Measurements from ENCODE around the gene YBX2. TPM values are rescaled to one million over a fixed set of nuclear protein-coding genes. Genes with fewer than 3 reads are reported as not detected.

YBX2 gene
- total RNA-seq, 5 donors from 2014 or later (not counting 1 experiment from before 2014, with no cell fraction given): 0.20 to 0.57 (median 0.45) TPM; not detected in 1

DNA sequence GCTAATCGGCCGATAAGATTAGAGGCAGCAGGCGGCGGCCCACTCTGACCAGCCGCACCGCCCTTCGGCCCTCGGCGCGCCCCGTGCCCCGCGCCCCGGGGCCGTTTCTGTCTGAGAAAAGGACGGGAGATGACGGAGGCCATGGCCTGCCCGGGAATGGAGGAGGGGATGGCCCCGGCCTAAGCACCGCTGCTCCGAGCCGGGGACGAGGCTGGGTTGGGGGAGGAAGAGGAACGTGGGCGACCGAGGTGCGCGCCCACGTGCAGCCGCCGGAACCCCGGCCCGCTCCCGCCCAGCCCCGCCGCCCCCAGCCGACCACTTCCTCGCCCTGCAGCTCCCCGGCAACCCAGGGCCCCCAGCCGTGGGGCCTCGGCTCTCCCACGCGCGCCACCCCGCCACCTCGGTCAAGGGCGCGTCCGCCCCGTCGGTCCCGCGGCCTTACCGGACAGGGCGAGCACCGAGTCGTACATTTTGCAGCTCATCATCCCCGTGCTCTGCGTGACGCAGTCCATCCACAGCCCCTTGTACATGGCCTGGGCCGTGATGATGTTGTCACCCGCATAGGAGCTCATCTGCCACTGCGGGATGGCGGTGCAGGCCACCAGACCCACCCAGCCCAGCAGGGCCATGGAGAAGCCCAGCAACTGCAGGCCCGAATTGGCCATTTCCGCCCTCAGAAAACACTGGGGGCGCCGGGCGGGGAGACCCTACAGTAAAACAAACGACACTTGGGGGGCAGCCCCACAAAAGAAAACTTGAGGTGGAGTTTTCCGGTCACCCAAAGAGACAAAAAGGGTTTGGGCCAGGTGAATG is 32.9 kb downstream of the YBX2 start:
- H3K36me3 Mint-ChIP-seq: peaks cover 3% of the 10 kb centered on the region
- Histone ChIP-seq H3K36me3 (ENCODE audit: control insufficient read depth in 2 of 2, extremely low read depth in 1 of 2, insufficient read depth in 1 of 2, low read length in 1 of 2) (peaks cover 0 to 26% of the 10 kb centered on the region in 2 donors), H3K27me3 (replicated peaks in 1 of 2; ENCODE audit: control insufficient read depth in 2 of 2, extremely low read depth in 1 of 2, insufficient read depth in 2 of 2, low read length in 1 of 2) (peaks cover 0 to 42% of the 10 kb centered on the region in 2 experiments), H3K4me3 (ENCODE audit: control insufficient read depth in 1 of 2, extremely low read depth in 1 of 2, low read length in 1 of 2) (peak overlapping the region; percentile 48 to 49), H3K27ac (ENCODE audit: low read length) (no peak overlapping the region), H3K4me1 (ENCODE audit: control insufficient read depth in 1 of 2, extremely low read depth in 1 of 2, insufficient read depth in 2 of 2, low read length in 2 of 2) (peaks cover 6 to 35% of the 10 kb centered on the region in 2 experiments), H3K9me3 (no peaks in the 10 kb centered on the region)
- H3K4me1 Mint-ChIP-seq: peaks cover 22 to 23% (median 22%) of the 10 kb centered on the region in 3 donors
- H3K27ac Mint-ChIP-seq: peak overlapping the region; percentile 36 to 66
- POLR2A ChIA-PET: no interaction called here
- no peaks in the 10 kb centered on the region for H3K9me3 Mint-ChIP-seq
- DNase-seq: peak in 5 of 35 experiments; percentile 20 to 48 (median 32)
- H3K27me3 Mint-ChIP-seq: peaks cover 3 to 27% of the 10 kb centered on the region in 2 donors
- WGBS (ENCODE audit: insufficient coverage): 7% methylated on average over 58 of the region's 71 CpGs
- H3K4me3 Mint-ChIP-seq: peak overlapping the region; percentile 70 to 76 (median 73)
- CTCF ChIA-PET: no interaction called here
- ATAC-seq (replicated peaks in 1 of 4): peak; percentile 53 to 75 (median 67)

DNA sequence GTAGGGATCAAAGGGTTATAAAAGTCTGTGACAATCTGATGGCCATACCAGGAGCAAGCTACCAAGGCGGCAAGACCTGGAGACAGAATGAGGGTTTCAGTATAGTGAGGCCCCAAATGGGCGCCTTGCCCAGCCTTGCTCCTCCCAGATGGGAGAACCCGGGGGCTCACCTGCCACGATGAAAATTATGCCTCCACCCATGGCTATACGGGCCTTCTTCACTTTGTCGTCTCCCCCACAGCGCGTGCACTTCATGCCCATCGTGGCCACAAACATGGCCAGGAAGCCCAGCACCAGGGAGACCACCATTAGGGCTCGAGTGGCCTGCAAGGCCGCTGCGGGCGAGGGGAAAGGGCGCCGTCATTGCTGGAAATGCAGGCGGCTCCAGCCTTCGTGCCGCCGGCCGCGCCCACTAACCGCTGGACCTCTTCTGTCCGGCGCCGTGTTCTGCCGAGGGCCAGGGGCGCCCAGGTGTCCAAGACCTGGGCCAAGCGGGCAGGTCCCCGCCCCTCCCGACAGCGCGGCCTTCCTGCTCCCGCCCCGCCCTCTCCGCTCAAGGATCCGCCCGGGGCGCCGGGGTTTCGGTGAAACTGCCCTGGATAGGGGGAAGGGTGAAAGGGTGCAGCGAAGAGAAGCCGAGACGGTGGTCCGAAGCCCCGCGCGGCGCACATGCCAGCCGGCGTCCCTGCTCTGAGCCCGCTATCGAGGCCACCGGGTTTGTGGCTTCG is 33.6 kb downstream of the YBX2 start:
- DNase-seq: peak in 6 of 35 experiments; percentile 30 to 51 (median 38)
- peaks cover 6 to 35% of the 10 kb centered on the region in 2 experiments for H3K4me1 ChIP-seq (ENCODE audit: control insufficient read depth in 1 of 2, extremely low read depth in 1 of 2, insufficient read depth in 2 of 2, low read length in 2 of 2)
- Mint-ChIP-seq H3K4me1 (peaks cover 22 to 23% (median 22%) of the 10 kb centered on the region in 3 donors), H3K4me3 (peak overlapping the region; percentile 70 to 76 (median 73)), H3K36me3 (peaks cover 7% of the 10 kb centered on the region), H3K9me3 (no peaks in the 10 kb centered on the region), H3K27ac (peak overlapping the region; percentile 61 to 86), H3K27me3 (peaks cover 3 to 25% of the 10 kb centered on the region in 2 donors)
- H3K27ac ChIP-seq (ENCODE audit: low read length): peak overlapping the region; percentile 9
- H3K36me3 ChIP-seq (ENCODE audit: control insufficient read depth in 2 of 2, extremely low read depth in 1 of 2, insufficient read depth in 1 of 2, low read length in 1 of 2): peaks cover 6 to 32% of the 10 kb centered on the region in 2 donors
- no peaks in the 10 kb centered on the region for H3K9me3 ChIP-seq
- H3K27me3 ChIP-seq (replicated peaks in 1 of 2; ENCODE audit: control insufficient read depth in 2 of 2, extremely low read depth in 1 of 2, insufficient read depth in 2 of 2, low read length in 1 of 2): peaks cover 0 to 37% of the 10 kb centered on the region in 2 experiments
- peak overlapping the region; percentile 48 to 49 for H3K4me3 ChIP-seq (ENCODE audit: control insufficient read depth in 1 of 2, extremely low read depth in 1 of 2, low read length in 1 of 2)
- peak; percentile 47 to 65 (median 61) for ATAC-seq (replicated peaks in 1 of 4)
- ChIA-PET POLR2A (interaction anchor here in 1 of 2 donors (0.5 kb wide), 1 partner anchor 42 kb away, joined by 3 read pairs; no protein-coding TSS in a partner anchor), CTCF (interaction anchor here in 1 of 2 donors (1.1 kb wide), 1 partner anchor 18 kb away, joined by 3 read pairs; the partner anchor contains the start of gene GABARAP)
- 26% methylated on average over 46 of the region's 54 CpGs for WGBS (ENCODE audit: insufficient coverage)

DNA sequence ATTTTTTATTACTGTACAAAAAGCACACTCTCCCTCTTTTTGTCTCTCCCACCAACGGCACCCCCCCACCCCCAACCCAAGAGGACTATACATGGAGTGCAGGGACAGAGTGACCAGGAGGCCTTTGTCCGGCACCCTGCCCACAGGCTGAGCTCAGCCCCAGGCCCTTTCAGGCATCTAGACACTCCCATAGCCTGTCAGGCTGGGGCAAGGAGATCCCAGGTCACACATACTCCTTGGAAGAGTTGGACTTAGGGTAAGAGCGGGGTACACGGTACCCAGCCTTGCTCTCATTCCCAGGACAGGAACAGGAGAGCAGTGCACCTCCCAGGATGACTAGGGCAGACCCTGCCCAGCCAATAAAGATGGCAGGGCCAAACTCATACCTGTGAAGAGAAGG is 34.3 kb downstream of the YBX2 start:
- no peaks in the 10 kb centered on the region for H3K9me3 Mint-ChIP-seq
- peak overlapping the region; percentile 52 to 76 (median 60) for H3K4me3 Mint-ChIP-seq
- ChIA-PET POLR2A (interaction anchor here in 1 of 2 donors (0.5 kb wide), 1 partner anchor 43 kb away, joined by 3 read pairs; no protein-coding TSS in a partner anchor), CTCF (interaction anchor here in 1 of 2 donors (1.1 kb wide), 1 partner anchor 18 kb away, joined by 3 read pairs; the partner anchor contains the start of gene GABARAP)
- peak overlapping the region; percentile 61 to 74 for H3K27ac Mint-ChIP-seq
- Histone ChIP-seq H3K27me3 (replicated peaks in 1 of 2; ENCODE audit: control insufficient read depth in 2 of 2, extremely low read depth in 1 of 2, insufficient read depth in 2 of 2, low read length in 1 of 2) (peaks cover 0 to 31% of the 10 kb centered on the region in 2 experiments), H3K4me1 (ENCODE audit: control insufficient read depth in 1 of 2, extremely low read depth in 1 of 2, insufficient read depth in 2 of 2, low read length in 2 of 2) (peaks cover 6 to 35% of the 10 kb centered on the region in 2 experiments), H3K36me3 (ENCODE audit: control insufficient read depth in 2 of 2, extremely low read depth in 1 of 2, insufficient read depth in 1 of 2, low read length in 1 of 2) (peaks cover 6 to 35% of the 10 kb centered on the region in 2 donors), H3K27ac (ENCODE audit: low read length) (peak overlapping the region; percentile 9), H3K9me3 (no peaks in the 10 kb centered on the region), H3K4me3 (ENCODE audit: control insufficient read depth in 1 of 2, extremely low read depth in 1 of 2, low read length in 1 of 2) (no peak overlapping the region)
- 88% methylated on average over 4 of the region's 4 CpGs for WGBS (ENCODE audit: insufficient coverage)
- no peak for ATAC-seq (replicated peaks in 1 of 4)
- H3K27me3 Mint-ChIP-seq: peaks cover 3 to 23% of the 10 kb centered on the region in 2 donors
- H3K36me3 Mint-ChIP-seq: peaks cover 7% of the 10 kb centered on the region
- peaks cover 22 to 23% (median 22%) of the 10 kb centered on the region in 3 donors for H3K4me1 Mint-ChIP-seq
- no peak for DNase-seq

DNA sequence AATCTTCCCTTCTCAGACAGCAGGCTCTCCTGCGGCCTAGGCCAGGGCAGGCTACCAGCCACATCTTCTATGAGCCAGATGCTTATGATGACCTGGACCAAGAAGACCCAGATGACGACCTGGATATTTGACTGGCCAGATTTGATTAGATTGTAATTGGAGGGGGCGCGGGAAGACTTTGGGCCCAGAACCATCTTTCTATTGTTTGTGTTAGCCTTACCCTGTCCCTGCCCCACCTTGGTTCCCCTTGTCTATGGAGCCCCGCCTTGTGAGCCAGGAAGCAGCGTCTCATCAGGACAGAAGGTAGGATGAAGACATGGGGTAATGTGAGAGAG is 34.9 kb downstream of the YBX2 start:
- Mint-ChIP-seq H3K4me1 (peaks cover 23 to 28% (median 25%) of the 10 kb centered on the region in 3 donors), H3K9me3 (no peaks in the 10 kb centered on the region), H3K36me3 (peaks cover 12% of the 10 kb centered on the region), H3K4me3 (peak overlapping the region in 1 of 3 donors; percentile 0), H3K27me3 (peaks cover 3 to 18% of the 10 kb centered on the region in 2 donors), H3K27ac (peak overlapping the region in 1 of 2 donors; percentile 68)
- CTCF ChIA-PET: no interaction called here
- no CpG with 5 or more reads among the region's 6 CpGs for WGBS (ENCODE audit: insufficient coverage)
- Histone ChIP-seq H3K9me3 (no peaks in the 10 kb centered on the region), H3K36me3 (ENCODE audit: control insufficient read depth in 2 of 2, extremely low read depth in 1 of 2, insufficient read depth in 1 of 2, low read length in 1 of 2) (peaks cover 6 to 40% of the 10 kb centered on the region in 2 donors), H3K27ac (ENCODE audit: low read length) (no peak overlapping the region), H3K4me1 (ENCODE audit: control insufficient read depth in 1 of 2, extremely low read depth in 1 of 2, insufficient read depth in 2 of 2, low read length in 2 of 2) (peaks cover 6 to 35% of the 10 kb centered on the region in 2 experiments), H3K27me3 (replicated peaks in 1 of 2; ENCODE audit: control insufficient read depth in 2 of 2, extremely low read depth in 1 of 2, insufficient read depth in 2 of 2, low read length in 1 of 2) (peaks cover 0 to 27% of the 10 kb centered on the region in 2 experiments), H3K4me3 (ENCODE audit: control insufficient read depth in 1 of 2, extremely low read depth in 1 of 2, low read length in 1 of 2) (no peak overlapping the region)
- POLR2A ChIA-PET: no interaction called here
- ATAC-seq (replicated peaks in 1 of 4) (no peak), DNase-seq (no peak)

DNA sequence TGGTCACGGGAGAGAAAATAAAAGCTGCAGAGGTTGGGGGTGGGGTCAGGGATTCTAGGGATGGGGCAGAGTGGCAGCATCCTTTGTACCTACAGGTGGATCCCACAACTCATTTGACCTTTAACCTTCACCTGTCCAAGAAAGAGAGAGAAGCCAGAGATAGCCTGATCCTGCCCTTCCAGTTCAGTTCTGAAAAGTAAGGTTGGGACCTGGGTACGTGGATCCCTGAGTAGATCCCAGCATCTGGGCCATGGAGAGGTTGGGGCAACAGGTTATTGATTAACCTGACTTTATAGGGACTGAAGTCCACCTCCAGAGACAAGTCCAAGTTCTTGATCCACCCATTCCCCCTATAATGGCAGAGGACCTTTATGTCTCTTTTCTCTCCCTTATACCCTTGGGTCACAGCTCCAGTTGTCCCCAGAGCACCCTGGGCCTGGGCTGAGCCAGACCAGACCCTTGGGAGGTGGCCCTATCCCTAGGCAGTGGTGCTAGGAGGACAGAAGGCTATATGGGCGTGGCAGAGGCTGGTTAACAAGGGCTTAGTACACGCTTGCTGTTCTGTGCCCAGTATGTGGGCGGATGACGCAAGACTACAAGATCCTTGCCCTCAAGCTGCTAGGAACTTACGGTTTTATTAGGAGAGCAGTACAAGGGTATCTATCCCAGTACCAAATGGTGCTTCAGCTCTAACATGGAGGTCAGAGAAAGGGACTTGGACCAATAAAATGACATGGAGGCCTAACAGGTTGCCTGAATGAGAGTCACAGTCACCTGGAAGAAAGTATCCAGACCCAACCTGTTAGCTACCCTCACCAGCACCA is 35.5 kb downstream of the YBX2 start:
- Histone ChIP-seq H3K4me1 (ENCODE audit: control insufficient read depth in 1 of 2, extremely low read depth in 1 of 2, insufficient read depth in 2 of 2, low read length in 2 of 2) (peaks cover 6 to 37% of the 10 kb centered on the region in 2 experiments), H3K4me3 (ENCODE audit: control insufficient read depth in 1 of 2, extremely low read depth in 1 of 2, low read length in 1 of 2) (no peak overlapping the region), H3K27me3 (replicated peaks in 1 of 2; ENCODE audit: control insufficient read depth in 2 of 2, extremely low read depth in 1 of 2, insufficient read depth in 2 of 2, low read length in 1 of 2) (peaks cover 0 to 22% of the 10 kb centered on the region in 2 experiments), H3K9me3 (no peaks in the 10 kb centered on the region), H3K27ac (ENCODE audit: low read length) (no peak overlapping the region), H3K36me3 (ENCODE audit: control insufficient read depth in 2 of 2, extremely low read depth in 1 of 2, insufficient read depth in 1 of 2, low read length in 1 of 2) (peaks cover 6 to 43% of the 10 kb centered on the region in 2 donors)
- ATAC-seq (replicated peaks in 1 of 4): no peak
- Mint-ChIP-seq H3K4me3 (peak overlapping the region in 1 of 3 donors; percentile 21), H3K27me3 (peaks cover 3 to 14% of the 10 kb centered on the region in 2 donors), H3K4me1 (peaks cover 23 to 27% (median 24%) of the 10 kb centered on the region in 3 donors), H3K9me3 (no peaks in the 10 kb centered on the region), H3K27ac (peak overlapping the region in 1 of 2 donors; percentile 68), H3K36me3 (peaks cover 13% of the 10 kb centered on the region)
- no peak for DNase-seq
- ChIA-PET POLR2A (no interaction called here), CTCF (no interaction called here)
- 93% methylated on average over 5 of the region's 7 CpGs for WGBS (ENCODE audit: insufficient coverage)

Data from T-cell (primary cell).